ENCODE results near the gene PANX2. TPM values are rescaled to one million over a fixed set of nuclear protein-coding genes. Genes with fewer than 3 reads are reported as not detected.

PANX2 gene
- total and polyA plus RNA-seq, 2 of the 4 experiments (the other 2 are of a cell fraction), result 0.18 to 1.7 TPM

DNA sequence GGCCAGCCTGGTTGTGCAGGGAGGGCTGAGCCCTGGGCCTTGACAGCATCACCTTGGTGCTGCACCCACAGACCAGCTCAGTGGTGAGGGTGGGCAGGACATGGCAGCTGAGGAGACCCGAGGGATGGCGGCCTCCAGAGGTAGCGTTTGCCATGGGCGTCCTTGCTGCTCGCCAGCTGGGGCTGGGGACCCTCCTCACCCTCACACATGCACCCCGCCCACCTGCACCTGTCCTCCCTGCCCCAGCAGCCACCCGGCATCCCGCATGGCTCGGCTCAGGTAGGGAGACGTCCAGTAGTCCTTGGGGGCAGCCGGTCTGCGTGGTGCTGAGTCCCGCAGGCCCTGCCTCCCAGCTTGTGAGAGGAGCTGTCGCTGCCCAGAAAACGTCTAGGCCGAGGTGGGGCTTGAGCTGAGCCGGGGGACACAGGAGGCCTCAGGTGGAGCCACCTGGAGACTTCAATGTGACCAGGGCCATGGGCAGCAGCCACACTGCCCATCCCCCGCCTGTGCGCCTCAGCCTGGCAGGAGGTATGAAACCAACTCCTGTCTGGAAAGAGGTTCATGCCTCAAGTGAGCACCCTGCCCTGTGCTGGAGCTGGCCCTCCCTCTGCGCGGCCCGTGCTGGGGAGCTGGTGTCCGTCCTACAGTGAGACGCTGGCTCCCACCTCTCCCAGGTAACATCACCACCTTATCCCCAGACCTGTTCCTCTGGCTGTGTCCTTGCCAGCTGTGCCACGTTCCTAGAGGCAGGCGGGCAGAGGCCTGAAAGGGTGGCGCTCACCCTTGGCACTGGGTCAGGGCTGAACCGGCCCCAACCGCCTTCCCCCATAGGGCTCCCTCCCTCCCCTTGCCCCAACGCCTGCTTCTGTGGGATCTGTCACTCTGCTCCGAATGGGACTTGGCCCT is 11.9 kb downstream of the PANX2 start:
- Histone ChIP-seq H3K4ac (ENCODE audit: low read depth, low read length) (no peak overlapping the region), H2AK5ac (ENCODE audit: low read depth, low read length) (no peak overlapping the region), H4K91ac (ENCODE audit: insufficient read depth, low read depth, low read length) (no peak overlapping the region), H3K4me1 (ENCODE audit: control insufficient read depth, insufficient read depth, low read length) (peaks cover 12% of the 10 kb centered on the region), H4K5ac (ENCODE audit: low read depth, low read length) (no peak overlapping the region), H2BK120ac (ENCODE audit: low read depth, low read length) (no peak overlapping the region), H2AFZ (replicated peaks; ENCODE audit: low read length, poor library complexity) (no peak overlapping the region), H2BK15ac (ENCODE audit: low read depth, low read length) (no peak overlapping the region), H3K27me3 (ENCODE audit: control insufficient read depth, insufficient read depth, low read length) (no peaks in the 10 kb centered on the region; the same call in 1 of the 2 replicates), H3K14ac (replicated peaks; ENCODE audit: low read depth, low read length) (no peak overlapping the region), H3K4me3 (ENCODE audit: insufficient read depth, low read depth, low read length) (no peak overlapping the region), H3K23ac (ENCODE audit: low read depth, low read length) (no peak overlapping the region), H3K18ac (ENCODE audit: low read depth, low read length) (no peak overlapping the region), H4K20me1 (ENCODE audit: insufficient read depth, low read length) (no peaks in the 10 kb centered on the region), H2BK5ac (ENCODE audit: low read depth, low read length, poor library complexity, severe bottlenecking) (no peak overlapping the region), H2AK9ac (replicated peaks; ENCODE audit: low read depth, low read length, poor library complexity) (peak overlapping the region; percentile 61), H4K8ac (ENCODE audit: low read depth in 2 of 2, low read length in 2 of 2) (no peak overlapping the region), H2BK20ac (ENCODE audit: low read depth, low read length) (no peak overlapping the region), H3K79me1 (ENCODE audit: low read depth in 1 of 2, low read length in 2 of 2) (peaks cover 0 to 15% of the 10 kb centered on the region in 2 experiments; a peak in 2 of 4 replicates), H3K27ac (ENCODE audit: insufficient read depth, low read length) (no peak overlapping the region), H3K36me3 (ENCODE audit: control insufficient read depth, insufficient read depth, low read length) (peaks cover 2% of the 10 kb centered on the region; the same call in 1 of the 2 replicates), H3K9me1 (ENCODE audit: insufficient read depth, low read length) (peaks cover 4% of the 10 kb centered on the region), H3K9me3 (ENCODE audit: control insufficient read depth, insufficient read depth, low read length) (no peaks in the 10 kb centered on the region), H3K56ac (ENCODE audit: extremely low read depth, insufficient read depth, low read length) (no peak overlapping the region), H3K4me2 (ENCODE audit: low read depth, low read length) (no peak overlapping the region), H3K9ac (ENCODE audit: low read depth, low read length) (no peak overlapping the region)
- ATAC-seq (ENCODE audit: low read depth), result no peak
- in situ Hi-C loops (cut with MboI; ENCODE audit: low sequenced_read_pairs), result no loop called here
- intact Hi-C loops (cut with micrococcal nuclease), result no loop called here
- DNase-seq, result no peak
- POLR2A ChIA-PET (ENCODE audit: unreplicated experiment), result no interaction called here
- BruUV-seq (replicated peaks), result no TSS peak
- WGBS, 2 experiments (ENCODE audit: extremely low coverage in 2 of 2, insufficient read length in 1 of 2), result 83% methylated on average over 10 of the region's 31 CpGs; no CpG with 5 or more reads in 1 of the 2 experiments
- no peak for TF ChIP-seq MAFK (IDR thresholded peaks at IDR 0.05; ENCODE audit: low read depth, low read length)
- dilution Hi-C loops (cut with HindIII; ENCODE audit: low sequenced_read_pairs, unreplicated experiment), result no loop called here
- CTCF ChIA-PET, result no interaction called here

All from IMR-90 (cell line).